GM04503 (cell line): ENCODE results near the gene OPA3.

Experiments used
- DNase-seq: peaks from one replicate; pipeline ENCODE4 v3.0.0-alpha.2; 2012; ENCODE audit warnings: low read depth

Gene OPA3

DNA sequence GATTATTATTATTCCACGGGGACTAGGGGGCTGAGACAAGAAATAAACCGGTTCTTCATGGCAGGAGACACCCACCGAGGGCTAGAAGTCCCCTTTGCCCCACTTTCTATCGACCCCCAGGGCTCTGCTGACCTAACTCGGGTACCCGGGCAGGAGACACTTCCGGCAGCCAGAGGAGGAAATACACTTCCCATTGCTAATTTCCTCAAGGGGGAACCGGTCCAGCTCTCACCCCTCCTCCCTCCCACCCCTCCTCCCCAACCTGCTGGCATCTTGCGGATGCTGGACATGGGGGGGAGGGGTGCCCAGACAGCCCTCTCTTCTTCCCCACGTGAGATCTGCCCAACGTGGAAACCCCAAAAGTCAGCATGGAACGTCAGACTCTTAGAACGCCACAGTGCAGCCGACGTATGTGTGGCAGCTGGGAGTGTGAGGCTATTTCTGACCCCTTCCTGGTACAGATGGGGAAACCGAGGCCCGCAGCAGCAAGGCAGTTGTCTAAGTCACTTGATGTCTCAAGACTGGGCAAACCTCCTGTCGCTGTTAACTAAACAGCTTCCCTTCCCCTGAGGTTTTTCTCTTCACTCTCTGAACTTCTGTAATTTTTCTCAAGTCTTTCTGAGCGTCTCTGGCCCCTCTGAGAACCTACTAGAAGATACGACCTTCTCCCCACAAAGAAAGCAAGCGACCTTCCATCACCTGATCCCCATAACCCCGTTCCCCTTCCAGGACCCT, 13.8 kb upstream of the OPA3 start:
- no peak for DNase-seq

DNA sequence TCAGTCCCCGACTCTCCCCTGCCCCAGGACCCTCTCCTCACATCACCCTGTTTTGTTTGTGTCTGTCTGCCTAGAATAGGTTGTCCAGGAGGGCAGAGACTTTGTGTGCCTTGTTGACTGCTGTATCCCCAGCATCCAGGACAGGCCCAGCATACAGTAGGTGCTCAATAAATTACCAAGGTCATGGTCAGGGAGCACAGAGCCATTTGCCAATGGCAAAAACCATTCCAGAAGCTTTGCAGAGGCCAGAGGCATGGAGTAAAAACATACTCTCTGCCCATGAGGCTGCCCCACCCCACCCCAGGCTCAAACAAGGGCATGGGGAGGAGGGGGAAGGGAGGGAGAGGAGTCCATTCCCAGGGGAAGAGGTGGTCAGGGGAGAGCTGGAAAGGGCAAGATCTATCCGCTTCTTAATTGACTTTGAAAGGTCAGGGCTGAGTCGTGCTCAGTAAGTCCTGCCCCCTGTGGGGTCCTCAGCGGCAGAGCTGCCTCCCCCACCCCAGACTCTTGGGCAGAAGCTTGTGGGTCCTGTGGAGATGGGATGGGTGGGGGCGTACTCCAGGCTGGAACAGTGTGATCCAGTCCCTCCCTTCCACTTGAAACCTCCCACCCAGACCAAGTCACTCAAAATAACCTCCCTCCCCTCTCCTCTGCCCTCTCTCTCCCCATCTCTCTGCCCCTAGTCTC, 13.0 kb upstream of the OPA3 start:
- DNase-seq, result no peak

DNA sequence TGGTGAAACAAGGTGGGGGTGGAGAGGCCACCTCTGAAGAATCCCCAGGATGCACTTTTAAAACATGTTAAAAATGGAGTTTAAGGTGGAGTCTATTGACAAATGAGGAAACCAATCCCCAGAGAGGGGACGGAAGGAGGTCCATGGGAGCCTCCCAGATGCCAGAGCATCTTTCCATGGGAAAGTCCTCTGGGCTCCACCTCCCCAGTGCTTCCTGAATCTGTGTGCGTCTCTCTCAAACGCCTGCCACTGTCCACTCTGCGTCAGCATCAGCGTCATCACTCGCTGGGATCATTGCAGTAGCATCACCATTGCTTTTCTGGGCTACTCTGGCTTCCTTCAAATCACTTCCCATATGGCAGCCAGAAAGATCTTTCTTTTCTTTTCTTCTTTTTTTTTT, 11.2 kb upstream of the OPA3 start:
- no peak for DNase-seq

DNA sequence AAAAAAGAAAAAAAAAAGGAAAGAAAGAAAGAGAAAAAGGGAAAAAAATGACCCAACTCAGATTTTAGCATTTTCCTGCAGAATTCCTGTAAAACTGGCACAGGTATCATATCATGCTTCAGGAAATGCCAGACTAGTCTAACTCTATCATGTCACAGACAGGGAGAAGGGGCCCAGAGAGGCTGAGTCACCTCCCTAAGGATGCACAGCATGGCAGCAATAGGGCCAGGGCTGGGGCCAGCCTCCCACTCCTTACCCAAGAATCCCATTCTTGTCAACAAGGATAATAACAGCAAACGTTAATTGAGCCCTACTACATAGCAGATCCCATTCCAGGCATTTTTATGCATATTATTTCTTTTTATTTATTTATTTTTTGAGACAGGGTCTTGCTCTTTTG, 8.9 kb upstream of the OPA3 start:
- DNase-seq, result no peak

DNA sequence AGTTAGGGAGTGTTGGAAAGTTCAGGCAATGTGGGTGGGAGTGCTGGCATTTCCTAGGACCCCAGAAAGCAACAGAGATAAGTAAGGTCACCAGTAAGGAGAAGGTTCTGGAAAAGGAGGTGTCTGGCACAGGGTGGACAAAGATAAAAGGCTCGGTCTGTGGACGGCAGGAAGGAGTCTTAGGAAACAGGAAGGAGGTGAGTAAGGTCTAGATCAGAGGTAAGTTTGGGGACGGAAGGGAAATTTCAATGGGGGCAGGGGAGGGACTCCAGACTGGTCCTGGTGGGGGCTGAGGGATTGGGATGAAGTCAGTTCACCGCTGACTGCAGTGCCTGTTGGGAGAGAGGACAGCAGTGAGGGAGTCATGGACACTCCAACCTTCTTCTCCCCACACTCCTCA, 7.8 kb upstream of the OPA3 start:
- no peak for DNase-seq

DNA sequence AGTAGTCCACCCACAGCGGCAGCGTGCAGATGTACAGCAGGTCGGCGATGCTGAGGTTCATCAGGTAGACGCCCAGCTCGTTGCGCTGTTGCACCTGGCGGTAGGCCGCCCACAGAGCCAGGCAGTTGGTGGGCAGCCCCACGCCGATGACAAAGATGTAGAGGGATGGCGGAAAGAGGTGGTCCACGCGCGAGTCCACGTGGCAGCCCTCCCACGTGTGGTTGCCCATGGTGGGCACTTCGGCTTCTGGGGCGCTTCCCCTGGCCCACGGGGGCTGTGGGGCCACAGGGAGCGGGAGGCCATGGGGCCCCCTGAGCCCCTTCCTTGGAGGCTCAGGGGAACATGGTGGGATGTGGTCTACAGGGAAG, 7.0 kb upstream of the OPA3 start:
- DNase-seq, result no peak

DNA sequence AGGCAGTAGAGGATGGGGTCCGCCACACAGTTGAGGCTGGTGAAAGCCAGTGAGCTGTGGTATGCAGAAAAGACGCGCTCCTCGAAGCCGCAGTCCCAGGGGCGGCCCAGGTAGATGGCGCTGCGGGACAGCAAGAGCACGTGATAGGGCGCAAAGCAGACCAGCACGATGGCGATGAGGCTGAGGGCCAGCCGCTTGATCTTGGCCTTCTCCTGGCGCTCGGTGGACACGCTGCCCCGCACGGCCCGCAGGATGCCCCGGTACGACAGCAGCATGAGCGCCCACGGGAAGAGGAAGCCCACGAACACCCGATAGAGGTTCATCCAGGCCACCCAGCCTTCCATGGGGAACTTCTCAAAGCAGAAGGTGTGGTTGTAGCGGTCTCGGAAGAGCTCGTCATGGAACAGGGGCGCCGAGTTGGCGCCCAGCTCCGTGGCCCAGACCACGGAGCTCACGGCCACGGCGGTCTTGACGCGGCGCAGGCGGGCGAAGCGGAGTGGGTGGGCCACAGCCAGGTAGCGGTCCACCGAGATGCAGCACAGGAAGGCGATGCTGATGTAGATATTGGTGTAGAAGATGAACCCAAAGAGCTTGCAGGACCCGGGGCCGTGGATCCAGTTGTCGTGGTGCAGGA, 6.5 kb upstream of the OPA3 start:
- DNase-seq, result no peak

DNA sequence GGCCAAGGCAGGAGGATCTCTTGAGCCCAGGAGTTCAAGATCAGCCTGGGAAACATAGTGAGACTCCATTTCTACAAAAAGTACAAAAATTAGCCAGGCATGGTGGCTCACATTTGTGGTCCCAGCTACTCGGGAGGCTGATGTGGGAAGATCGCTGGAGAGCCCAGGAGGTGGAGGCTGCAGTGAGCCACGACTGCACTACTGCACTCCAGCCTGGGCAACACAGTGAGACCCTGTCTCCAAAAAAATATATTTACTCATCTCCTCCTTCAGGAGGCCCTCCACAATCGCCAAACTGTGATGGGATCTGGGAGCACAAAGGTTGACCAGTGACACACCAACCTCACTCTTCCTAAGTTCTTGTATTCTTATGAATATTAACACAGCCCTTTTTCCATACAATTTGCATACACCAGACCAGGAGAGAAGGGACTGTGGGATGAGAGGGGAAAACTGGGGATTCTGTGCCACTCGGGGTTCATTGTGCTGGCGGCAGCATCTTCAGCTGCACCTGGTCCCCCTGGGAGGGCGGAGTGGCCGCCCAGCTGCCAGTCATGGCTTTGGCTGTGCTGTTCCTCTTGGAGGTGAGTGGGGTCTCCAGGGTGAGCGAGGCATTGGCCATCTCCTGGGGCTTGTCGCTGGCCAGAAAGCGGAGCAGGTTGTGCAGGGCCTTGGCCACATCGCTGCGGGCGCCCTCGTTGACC, 5.8 kb upstream of the OPA3 start:
- DNase-seq, result no peak

DNA sequence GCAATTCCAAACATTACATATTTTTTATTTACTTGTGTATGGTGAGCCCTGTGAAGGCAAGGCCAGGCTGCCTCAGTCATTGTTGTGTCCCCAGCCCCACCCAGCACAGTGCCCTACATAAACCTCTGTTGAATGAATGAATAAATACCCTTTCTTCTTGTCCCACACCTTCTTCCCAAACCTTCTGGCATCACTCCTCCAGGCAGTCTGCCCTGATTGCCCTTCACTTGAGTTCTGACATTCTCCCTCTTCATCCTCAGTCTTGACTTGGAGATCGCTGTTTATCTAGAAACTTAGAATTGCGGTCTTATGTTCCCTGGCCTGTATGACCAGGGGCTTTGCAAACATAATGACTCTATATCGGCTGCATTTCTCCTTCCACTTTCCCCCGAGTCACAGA, 5.2 kb upstream of the OPA3 start:
- DNase-seq, result no peak

DNA sequence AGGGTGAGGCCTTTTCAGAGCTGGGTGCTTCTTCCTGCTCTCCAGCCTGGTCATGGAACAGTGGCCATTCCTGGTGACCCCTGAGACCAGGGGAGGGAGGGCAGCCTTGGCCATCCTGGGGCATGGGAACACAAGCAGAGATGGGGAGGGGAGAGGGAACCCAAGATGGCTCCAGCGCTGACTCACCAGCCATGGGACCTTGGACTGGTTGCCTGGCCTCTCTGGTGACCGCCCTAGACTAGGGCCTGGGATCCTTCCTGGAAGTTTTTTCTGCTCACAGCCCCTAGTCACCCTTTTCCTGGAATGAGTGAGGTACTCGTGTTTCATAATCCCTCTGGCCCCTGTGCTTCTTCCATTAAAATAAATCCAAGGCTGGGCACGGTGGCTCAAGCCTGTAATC, 3.3 kb upstream of the OPA3 start:
- DNase-seq, result no peak

DNA sequence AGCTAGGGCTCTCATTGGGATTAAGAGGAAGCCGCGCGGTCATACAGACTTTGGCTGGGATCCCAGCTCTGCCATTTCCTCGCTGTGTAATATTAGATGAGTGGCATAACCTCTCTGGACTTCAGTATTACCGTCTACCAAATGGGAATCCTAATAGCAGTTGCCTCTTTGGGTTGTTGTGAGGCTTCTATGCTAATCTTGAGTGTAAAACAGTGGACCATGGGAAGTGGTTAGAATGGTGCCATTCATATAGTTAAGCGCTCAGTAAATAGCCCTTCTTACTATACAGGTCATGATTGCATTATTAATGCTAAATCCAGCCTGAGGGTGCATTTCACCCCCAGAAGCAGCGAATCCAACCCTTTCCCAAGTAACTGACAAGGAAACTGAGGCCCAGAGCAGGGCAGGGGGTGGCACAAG, 566 bp upstream of the OPA3 start:
- DNase-seq, result no peak

DNA sequence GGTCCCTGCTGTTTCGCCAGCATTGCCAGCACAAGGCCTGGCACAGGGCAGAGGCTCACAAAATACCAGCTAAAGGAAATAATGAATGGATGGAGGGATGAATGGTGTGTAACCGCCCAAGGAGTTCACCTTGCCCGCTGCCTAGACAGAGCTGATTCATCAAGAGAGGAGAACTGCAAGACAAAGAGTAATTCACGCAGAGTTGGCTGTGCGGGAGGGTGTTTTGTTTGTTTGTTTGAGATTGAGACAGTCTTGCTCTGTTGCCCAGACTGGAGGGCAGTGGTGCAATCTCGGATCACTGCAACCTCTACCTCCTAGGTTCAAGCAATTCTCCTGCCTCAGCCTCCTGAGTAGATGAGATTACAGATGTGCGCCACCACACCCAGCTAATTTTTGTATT, 3.0 kb downstream of the OPA3 start:
- no peak for DNase-seq

DNA sequence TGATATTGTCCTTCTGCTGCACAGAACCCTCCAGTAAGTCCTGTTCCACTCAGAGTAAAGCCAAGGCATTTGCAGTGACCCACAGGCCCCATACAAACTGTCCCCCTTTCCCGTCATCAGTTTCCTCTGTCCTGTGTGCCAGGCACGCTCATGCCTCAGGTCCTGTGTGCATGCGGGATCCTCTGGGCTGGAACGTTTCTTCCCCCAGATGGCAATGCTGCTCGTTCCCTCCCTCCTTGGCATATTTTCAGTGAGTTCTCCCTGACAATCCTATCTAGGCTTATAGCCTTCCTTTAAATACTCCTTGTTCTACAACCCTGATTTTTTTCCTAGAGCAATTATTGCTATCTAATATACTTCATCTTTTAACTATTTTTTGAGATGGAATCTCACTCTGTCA, 5.7 kb downstream of the OPA3 start:
- no peak for DNase-seq

DNA sequence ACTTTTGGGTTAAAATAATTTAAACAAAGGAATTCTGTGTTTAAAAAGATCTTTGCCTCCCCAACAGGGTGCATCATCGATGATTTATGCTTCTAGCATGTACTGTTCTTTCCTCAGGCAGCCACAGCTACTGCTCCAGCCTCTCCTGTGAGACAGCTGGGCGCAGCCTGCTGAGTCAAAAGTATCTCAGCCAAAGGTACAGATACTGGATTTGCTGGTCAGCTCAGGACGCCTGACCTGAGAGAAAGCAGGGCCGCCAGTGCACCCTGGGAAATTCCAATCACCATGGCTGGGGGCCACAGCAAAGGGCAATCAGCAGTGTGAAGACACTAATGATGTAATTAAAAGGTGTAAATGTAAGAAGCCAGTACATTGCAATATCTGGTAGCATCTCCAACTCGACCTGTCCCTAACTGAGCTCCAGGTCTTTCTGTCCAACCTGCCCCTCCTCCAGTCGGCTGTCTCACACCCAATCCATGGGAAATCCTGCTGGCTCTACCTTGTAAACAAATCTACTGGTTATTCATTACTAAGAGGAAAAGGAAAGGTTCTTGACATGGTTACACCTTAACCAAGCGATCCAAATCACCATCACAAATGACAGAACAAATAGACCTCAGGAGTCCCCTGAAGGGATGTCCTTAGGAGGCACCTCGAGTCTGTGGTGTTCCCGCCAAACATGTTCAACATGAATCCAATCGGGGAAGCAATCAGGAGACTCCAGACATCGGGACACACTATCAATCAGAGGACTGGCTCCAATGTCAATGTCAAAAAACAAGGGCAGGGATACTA, 7.3 kb downstream of the OPA3 start:
- DNase-seq, result peak; percentile 45

DNA sequence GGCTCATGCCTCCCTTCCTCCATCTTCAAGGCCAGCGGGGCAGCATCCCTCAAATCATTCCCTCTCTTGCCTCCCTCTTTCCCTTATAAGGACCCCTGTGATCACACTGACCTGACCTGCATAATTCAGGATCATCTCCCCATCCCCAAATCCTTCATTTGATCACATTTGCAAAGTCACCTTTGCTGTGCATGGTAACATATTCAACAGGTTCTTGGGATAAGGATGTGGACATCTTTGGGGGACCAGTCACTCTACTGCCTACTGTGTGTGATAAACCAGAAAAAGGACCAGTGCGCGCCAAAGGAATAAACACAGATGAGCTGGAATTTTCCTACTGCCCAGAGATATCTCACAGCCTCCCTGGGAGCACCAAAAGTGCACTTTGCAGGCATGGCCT, 7.9 kb downstream of the OPA3 start:
- no peak for DNase-seq

DNA sequence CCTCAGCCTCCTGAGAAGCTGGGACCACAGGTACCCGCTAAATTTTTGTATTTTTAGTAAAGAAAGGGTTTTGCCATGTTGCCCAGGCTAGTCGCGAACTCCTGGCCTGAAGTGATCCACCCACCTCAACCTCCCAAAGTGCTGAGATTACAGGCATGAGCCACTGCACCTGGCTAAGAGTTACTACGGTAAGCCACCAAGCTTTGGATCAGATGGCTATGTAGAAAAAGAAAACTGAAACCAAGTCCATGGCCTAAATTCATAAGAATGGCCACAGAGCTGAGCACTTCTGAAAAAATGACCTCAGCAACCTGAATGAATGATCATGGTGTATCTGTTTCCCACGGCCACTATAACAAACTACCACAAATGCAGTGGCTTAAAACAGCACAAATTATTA, 9.4 kb downstream of the OPA3 start:
- DNase-seq, result no peak

DNA sequence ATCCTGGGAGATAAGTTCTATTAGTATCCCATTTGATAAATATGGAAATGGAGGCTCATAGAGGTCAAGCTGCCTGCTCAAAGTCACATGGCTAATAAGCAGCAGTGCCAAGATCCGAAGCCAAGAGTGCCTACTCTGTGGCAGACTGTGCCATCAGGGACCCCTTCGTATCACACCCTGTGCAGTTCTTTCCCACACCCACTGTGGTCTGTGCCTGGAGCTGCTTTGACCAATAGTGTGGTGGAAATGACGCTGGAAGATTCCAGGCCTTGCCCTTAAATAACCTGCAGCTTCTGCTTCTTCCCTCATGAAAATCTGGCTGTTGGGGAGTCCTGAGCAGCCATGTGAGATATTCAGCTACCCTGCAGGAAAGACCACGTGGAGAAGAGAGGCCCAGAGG, 10.1 kb downstream of the OPA3 start:
- no peak for DNase-seq

DNA sequence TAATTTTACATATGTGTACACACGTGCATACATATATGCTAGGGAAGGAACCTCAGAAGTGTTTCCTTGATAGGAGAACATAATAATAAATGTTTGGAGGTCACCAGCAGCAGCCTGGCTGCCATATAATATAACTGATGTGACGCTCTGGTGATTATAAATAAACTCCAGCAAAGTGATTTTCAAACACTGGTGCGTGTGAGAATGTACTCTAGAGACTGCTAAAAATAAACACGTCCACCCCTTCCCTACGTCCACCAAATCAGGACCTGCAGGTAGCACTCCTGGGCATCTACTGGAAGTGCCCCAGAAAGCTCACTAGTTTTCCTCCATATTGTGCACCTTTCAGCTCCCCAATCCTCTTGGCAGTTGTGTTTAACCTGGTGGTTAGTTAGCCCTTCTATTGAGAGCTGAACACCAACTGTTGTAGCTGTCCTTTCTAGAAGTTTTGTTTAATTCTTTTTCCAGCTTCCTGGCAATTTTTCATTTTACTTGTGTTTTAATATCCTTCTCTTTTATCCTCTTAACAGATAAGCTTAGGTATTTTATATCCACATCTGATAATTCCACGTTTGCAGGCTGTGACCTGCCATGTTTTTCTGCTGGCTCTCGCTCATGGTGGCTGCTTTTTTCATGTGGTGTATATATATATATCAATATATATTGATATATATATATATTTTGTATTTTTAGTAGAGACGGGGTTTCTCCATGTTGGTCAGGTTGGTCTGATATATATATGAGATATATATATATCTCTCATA, 13.0 kb downstream of the OPA3 start:
- no peak for DNase-seq

DNA sequence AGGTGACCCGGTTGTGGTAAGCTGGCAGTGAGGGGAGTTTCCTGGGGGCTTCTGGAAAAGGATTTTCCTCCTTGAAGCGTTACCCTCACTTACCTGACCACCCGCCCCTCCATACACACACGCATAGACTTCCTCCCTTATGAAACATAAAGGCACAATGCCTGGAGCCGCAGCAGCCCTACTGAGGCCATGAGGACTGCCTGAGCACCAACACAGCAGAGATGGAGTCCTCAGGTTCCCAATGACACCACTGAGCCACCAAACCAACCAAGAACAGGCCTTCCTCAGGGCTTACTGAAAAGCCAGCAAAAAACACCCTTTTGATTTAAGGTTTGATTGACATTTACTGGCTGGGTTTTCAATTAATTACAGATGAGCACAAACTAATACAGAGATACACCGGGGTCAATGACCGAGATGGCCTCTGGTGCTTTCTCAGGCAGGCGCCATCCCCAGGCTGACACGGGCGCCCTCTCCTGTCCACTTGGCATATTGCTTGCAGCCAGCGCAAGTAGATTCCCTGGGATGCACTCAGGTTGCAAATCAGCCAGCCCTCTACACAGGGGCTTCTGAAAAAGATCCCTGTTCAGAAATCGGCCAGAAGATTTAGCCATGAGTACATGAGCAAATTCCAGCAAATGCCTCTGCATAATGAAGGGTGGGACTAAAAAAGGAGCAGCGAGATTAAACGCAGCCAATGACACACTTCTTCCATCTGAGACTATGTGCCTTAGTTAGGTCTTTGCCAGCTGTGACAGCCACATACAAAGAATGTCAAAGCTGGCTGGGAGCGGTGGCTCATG, 14.8 kb downstream of the OPA3 start:
- no peak for DNase-seq

DNA sequence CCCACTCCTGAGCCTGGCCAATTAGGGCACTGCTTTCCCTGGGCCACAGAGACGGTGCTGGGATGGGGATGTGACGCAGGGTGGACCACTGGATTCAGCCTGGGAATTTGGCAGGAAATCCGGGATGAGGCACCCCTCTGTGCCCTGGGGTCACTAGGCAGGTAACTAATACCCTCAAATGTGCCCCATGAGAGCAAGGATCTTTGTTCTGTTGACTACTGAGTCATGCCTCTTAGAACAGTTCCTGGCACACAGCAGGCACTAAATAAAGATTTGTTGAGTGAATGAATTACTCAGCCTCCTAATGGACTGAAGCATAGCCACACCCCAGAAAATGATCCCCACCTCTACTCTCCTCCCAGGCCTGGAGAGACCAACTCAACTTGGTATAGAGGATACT, 15.9 kb downstream of the OPA3 start:
- peak; percentile 55 for DNase-seq

DNA sequence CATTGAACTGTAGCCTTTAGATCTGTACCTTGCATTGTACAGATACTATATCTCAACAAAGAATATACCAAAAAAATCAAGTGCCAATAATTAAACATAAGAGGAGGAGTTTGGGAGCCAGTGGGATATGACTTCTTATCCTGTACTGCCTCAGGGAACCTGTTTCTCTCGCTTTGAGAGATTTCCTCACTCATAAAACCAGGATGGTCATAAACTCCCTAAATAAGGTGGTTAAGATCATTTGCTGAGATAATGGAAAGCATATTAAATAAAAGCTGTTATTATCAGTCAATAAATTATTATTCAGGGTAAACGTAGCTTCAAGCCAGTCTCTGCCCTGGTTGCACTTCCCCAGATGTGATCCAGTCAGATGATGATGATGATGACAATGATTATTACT, 17.0 kb downstream of the OPA3 start:
- DNase-seq, result no peak
